GM18909 (cell line): ENCODE results near the gene TNF.
A peak's percentile ranks its signal among the peaks of the same experiment; 100 is the strongest.

Source experiments
- ATAC-seq: cut with Tn5 transposase; IDR thresholded peaks from one replicate; pipeline ENCODE4 v1.9.1; 2021; ENCODE audit warnings: mild to moderate bottlenecking; ENCODE audit not compliant: unreplicated experiment, poor library complexity

Gene TNF

GRCh38 chr6:31568537-31568961 is 6.8 kb upstream of the TNF start:
- peak; percentile 69 for ATAC-seq

- ATAC-seq, result no peak
Observed at GRCh38 chr6:31569861-31570536, 5.4 kb upstream of the TNF start.

GRCh38 chr6:31572041-31572911 is 3.1 kb upstream of the TNF start, which contains the start of gene LTA:
Gene LTA, plus strand, starts transcription at chr6:31572289. Its CDS starts 454 bp downstream, at chr6:31572743.
- ATAC-seq, result peak; percentile 42

GRCh38 chr6:31573239-31574105 is 1.9 kb upstream of the TNF start:
- ATAC-seq, result no peak

- ATAC-seq, result no peak
Observed at GRCh38 chr6:31574106-31575061, 981 bp upstream of the TNF start.

DNA sequence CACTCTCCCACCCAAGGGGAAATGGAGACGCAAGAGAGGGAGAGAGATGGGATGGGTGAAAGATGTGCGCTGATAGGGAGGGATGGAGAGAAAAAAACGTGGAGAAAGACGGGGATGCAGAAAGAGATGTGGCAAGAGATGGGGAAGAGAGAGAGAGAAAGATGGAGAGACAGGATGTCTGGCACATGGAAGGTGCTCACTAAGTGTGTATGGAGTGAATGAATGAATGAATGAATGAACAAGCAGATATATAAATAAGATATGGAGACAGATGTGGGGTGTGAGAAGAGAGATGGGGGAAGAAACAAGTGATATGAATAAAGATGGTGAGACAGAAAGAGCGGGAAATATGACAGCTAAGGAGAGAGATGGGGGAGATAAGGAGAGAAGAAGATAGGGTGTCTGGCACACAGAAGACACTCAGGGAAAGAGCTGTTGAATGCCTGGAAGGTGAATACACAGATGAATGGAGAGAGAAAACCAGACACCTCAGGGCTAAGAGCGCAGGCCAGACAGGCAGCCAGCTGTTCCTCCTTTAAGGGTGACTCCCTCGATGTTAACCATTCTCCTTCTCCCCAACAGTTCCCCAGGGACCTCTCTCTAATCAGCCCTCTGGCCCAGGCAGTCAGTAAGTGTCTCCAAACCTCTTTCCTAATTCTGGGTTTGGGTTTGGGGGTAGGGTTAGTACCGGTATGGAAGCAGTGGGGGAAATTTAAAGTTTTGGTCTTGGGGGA is 754 bp downstream of the TNF start:
- no peak for ATAC-seq

GRCh38 chr6:31576897-31577578 is 1.7 kb downstream of the TNF start:
- ATAC-seq, result no peak

DNA sequence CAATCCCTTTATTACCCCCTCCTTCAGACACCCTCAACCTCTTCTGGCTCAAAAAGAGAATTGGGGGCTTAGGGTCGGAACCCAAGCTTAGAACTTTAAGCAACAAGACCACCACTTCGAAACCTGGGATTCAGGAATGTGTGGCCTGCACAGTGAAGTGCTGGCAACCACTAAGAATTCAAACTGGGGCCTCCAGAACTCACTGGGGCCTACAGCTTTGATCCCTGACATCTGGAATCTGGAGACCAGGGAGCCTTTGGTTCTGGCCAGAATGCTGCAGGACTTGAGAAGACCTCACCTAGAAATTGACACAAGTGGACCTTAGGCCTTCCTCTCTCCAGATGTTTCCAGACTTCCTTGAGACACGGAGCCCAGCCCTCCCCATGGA is 2.2 kb downstream of the TNF start:
- no peak for ATAC-seq

DNA sequence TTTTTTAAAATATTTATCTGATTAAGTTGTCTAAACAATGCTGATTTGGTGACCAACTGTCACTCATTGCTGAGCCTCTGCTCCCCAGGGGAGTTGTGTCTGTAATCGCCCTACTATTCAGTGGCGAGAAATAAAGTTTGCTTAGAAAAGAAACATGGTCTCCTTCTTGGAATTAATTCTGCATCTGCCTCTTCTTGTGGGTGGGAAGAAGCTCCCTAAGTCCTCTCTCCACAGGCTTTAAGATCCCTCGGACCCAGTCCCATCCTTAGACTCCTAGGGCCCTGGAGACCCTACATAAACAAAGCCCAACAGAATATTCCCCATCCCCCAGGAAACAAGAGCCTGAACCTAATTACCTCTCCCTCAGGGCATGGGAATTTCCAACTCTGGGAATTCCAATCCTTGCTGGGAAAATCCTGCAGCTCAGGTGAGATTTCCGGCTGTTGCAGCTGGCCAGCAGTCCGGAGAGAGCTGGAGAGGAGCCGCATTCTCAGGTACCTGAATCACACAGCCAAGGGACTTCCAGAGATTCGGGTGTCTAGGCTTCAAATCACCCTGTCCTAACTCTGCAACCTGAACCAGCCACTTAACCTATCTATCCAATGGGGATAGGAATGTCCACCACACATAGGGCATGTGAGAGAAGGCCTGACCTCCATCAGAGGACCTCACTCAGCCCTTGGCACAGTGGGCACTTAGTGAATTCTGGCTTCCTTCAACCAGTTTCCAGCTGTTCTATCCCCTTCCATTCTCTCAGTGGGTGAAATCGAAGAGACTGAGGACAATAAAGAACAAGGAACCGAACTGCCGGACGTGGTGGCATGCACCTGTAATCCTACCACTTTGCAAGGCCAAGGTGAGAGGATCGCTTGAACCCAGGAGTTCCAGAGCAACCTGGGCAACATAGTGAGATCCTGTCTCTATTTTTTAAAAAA is 3.1 kb downstream of the TNF start:
- no peak for ATAC-seq

GRCh38 chr6:31579119-31579505 is 3.7 kb downstream of the TNF start:
- no peak for ATAC-seq

DNA sequence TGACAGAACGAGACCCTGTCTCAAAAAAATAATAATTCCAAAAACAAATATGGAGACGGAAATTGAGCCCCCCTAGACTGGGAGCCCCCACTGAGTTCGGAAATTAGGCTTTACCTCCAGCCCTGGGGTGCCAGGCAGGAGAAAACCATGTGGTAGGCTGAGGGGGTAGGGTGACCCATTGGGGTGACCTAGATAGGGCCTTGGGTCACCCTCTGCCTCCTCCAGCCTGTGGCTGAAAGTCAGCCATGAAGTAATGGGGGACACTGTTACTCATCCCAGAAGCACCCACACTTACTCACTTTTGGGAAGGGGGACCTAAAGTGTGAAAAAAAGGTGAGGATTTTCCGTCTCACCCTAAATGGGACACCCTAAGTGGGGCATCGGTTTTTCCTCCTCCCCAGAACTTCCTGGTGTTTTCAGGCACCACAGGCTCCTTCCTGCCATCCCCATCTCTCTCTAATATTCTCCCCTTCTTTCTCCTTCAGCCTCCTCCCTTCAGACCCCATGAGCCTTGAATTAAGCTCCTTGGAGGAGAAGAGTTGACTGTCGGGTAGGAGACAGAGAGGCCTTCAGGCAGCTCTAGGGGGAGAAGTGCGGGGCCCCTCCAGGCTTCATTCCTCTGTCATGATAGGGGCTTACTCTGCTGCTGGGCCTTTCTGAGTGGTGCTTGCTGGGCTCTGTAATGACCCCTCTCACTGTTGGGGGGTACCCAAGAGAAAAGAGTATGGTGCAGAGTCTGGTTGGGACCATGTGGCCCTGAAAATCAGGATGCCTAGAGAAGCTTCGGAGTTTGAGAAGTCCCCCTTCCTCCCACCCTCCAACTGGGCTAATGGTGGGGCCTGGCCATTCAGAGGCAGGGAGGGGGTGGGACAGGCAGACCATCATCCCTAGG is 4.4 kb downstream of the TNF start:
- ATAC-seq, result no peak

GRCh38 chr6:31580438-31580740 is 5.0 kb downstream of the TNF start:
- no peak for ATAC-seq

DNA sequence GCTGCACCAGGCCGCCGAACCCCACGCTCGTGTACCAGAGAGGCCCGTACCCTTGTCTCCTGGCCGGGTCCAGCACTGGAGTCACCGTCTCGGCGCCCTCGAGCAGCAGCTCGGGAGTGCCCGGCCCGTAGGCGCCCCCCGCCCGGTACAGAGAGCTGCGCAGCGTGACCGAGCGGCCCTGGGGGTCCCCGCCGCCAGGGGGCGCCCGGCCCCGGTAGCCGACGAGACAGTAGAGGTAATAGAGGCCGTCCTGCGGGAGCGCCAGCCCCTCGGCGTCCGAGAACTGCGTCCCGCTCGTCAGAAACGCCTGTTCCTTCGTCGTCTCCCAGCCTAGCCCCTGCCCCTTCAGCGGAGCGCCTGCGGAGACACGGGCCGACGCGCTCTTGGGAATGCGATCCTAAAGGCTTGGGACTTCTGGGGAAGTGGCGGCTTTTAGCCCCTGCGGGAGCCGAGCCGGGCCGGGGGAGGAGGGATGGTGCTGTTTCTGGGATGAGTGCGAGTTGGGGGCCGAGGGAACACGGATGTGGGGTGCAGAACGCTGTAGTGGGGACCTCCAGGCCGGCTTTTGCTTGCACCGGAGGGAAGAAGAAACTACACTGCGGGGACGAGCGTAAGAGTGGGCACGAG is 5.6 kb downstream of the TNF start:
- ATAC-seq, result peak; percentile 68

GRCh38 chr6:31581434-31582229 is 6.3 kb downstream of the TNF start:
- no peak for ATAC-seq

GRCh38 chr6:31582230-31582643 is 6.9 kb downstream of the TNF start, which contains the start of gene LTB:
Gene LTB, minus strand, starts transcription at chr6:31582424. Its CDS starts 7 bp downstream, at chr6:31582417.
- ATAC-seq, result no peak
